Inflammatory macrophage treated with lipopolysaccharide for 1 hour (primary cell): ENCODE data around the gene C10orf71.

Experiments used
- DNase-seq, 2 donors: peaks; one replicate each; pipeline ENCODE4 v3.0.0-alpha.2; 2020 to 2022

C10orf71 gene

GRCh38 chr10:49298983-49299815 is at the start of gene C10orf71:
C10orf71 (plus strand) TSS chr10:49299170; CDS start chr10:49322546, 23,376 bp downstream.
- no peak for DNase-seq

- DNase-seq, result no peak
Observed at GRCh38 chr10:49252313-49253034, 46.5 kb upstream of the C10orf71 start.

GRCh38 chr10:49253340-49253906 is 45.5 kb upstream of the C10orf71 start:
- DNase-seq, result no peak

- no peak for DNase-seq
Observed at GRCh38 chr10:49254150-49254549, 44.8 kb upstream of the C10orf71 start.

- DNase-seq, result no peak
Observed at GRCh38 chr10:49254556-49255318, 44.2 kb upstream of the C10orf71 start.

- no peak for DNase-seq
Observed at GRCh38 chr10:49255883-49256282, 43.1 kb upstream of the C10orf71 start.

GRCh38 chr10:49257154-49257553 is 41.8 kb upstream of the C10orf71 start:
- DNase-seq, result peak; percentile 67 to 70

- DNase-seq, result no peak
Observed at GRCh38 chr10:49257626-49258349, 41.2 kb upstream of the C10orf71 start.

GRCh38 chr10:49258350-49258683 is 40.7 kb upstream of the C10orf71 start:
- DNase-seq, result no peak

- DNase-seq, result no peak
Observed at GRCh38 chr10:49260644-49261296, 38.2 kb upstream of the C10orf71 start.

GRCh38 chr10:49263591-49263990 is 35.4 kb upstream of the C10orf71 start:
- DNase-seq, result no peak

GRCh38 chr10:49264177-49264677 is 34.7 kb upstream of the C10orf71 start:
- DNase-seq, result no peak

GRCh38 chr10:49265885-49266284 is 33.1 kb upstream of the C10orf71 start:
- DNase-seq, result no peak

- no peak for DNase-seq
Observed at GRCh38 chr10:49268185-49268584, 30.8 kb upstream of the C10orf71 start.

- DNase-seq, result no peak
Observed at GRCh38 chr10:49269523-49269922, 29.4 kb upstream of the C10orf71 start.

GRCh38 chr10:49270565-49270964 is 28.4 kb upstream of the C10orf71 start:
- DNase-seq, result no peak

GRCh38 chr10:49271346-49271745 is 27.6 kb upstream of the C10orf71 start:
- no peak for DNase-seq

- DNase-seq, result peak; percentile 86 to 97
Observed at GRCh38 chr10:49272251-49273081, 26.5 kb upstream of the C10orf71 start.

- no peak for DNase-seq
Observed at GRCh38 chr10:49273082-49273465, 25.9 kb upstream of the C10orf71 start.

GRCh38 chr10:49273626-49274025 is 25.3 kb upstream of the C10orf71 start:
- no peak for DNase-seq

GRCh38 chr10:49274886-49275285 is 24.1 kb upstream of the C10orf71 start:
- DNase-seq, result no peak
